Measurements from ENCODE around the gene CRLF2. TPM values are rescaled to one million over a fixed set of nuclear protein-coding genes. Genes with fewer than 3 reads are reported as not detected.

Gene CRLF2
- total RNA-seq, 3 donors from 2014 or later (not counting 1 experiment from before 2014, with no cell fraction given), result 1.3 TPM; not detected in 2

GRCh38 chrX:1207496-1208025 lies 4.9 kb downstream of the CRLF2 start:
- Mint-ChIP-seq H3K9me3 (peaks cover 6% of the 10 kb centered on the region in 2 donors), H3K27ac (peak overlapping the region in 1 of 2 donors; percentile 75), H3K36me3 (no peaks in the 10 kb centered on the region), H3K4me3 (no peak overlapping the region), H3K4me1 (peaks cover 25 to 26% of the 10 kb centered on the region in 2 donors), H3K27me3 (ENCODE audit: low read depth in 2 of 2) (peaks cover 0 to 9% of the 10 kb centered on the region in 2 donors)
- Histone ChIP-seq H3K4me1 (ENCODE audit: control insufficient read depth, insufficient read depth, low read length) (peaks cover 34% of the 10 kb centered on the region), H3K36me3 (ENCODE audit: control insufficient read depth, insufficient read depth, low read length) (no peaks in the 10 kb centered on the region), H3K4me3 (ENCODE audit: low read length) (no peak overlapping the region), H3K27me3 (ENCODE audit: control insufficient read depth, insufficient read depth, low read length) (no peaks in the 10 kb centered on the region), H3K27ac (ENCODE audit: low read length) (no peak overlapping the region), H3K9me3 (ENCODE audit: control insufficient read depth, insufficient read depth, low read length) (no peaks in the 10 kb centered on the region)
- TF ChIP-seq, protein P1, sequence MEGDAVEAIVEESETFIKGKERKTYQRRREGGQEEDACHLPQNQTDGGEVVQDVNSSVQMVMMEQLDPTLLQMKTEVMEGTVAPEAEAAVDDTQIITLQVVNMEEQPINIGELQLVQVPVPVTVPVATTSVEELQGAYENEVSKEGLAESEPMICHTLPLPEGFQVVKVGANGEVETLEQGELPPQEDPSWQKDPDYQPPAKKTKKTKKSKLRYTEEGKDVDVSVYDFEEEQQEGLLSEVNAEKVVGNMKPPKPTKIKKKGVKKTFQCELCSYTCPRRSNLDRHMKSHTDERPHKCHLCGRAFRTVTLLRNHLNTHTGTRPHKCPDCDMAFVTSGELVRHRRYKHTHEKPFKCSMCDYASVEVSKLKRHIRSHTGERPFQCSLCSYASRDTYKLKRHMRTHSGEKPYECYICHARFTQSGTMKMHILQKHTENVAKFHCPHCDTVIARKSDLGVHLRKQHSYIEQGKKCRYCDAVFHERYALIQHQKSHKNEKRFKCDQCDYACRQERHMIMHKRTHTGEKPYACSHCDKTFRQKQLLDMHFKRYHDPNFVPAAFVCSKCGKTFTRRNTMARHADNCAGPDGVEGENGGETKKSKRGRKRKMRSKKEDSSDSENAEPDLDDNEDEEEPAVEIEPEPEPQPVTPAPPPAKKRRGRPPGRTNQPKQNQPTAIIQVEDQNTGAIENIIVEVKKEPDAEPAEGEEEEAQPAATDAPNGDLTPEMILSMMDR (IDR thresholded peaks at IDR 0.05), result no peak
- intact Hi-C loops (cut with micrococcal nuclease), result no loop called here
- DNase-seq, result no peak
- 81% methylated on average over 15 of the region's 15 CpGs for WGBS (ENCODE audit: insufficient coverage)
- ATAC-seq, result no peak

GRCh38 chrX:1205681-1206611 lies 6.5 kb downstream of the CRLF2 start:
- Mint-ChIP-seq H3K9me3 (peaks cover 5% of the 10 kb centered on the region in 2 donors), H3K4me1 (peaks cover 18 to 25% of the 10 kb centered on the region in 2 donors), H3K4me3 (peak overlapping the region; percentile 75), H3K36me3 (no peaks in the 10 kb centered on the region), H3K27ac (no peak overlapping the region), H3K27me3 (ENCODE audit: low read depth in 2 of 2) (peaks cover 0 to 5% of the 10 kb centered on the region in 2 donors)
- DNase-seq, result peak in 1 of 2 donors; percentile 77
- WGBS (ENCODE audit: insufficient coverage), result 5% methylated on average over 33 of the region's 33 CpGs
- peak in 2 of 3 donors; percentile 17 to 33 for ATAC-seq
- TF ChIP-seq, protein P1 (IDR thresholded peaks at IDR 0.05), result no peak
- Histone ChIP-seq H3K27me3 (ENCODE audit: control insufficient read depth, insufficient read depth, low read length) (no peaks in the 10 kb centered on the region), H3K27ac (ENCODE audit: low read length) (no peak overlapping the region), H3K4me3 (ENCODE audit: low read length) (peak overlapping the region; percentile 22), H3K9me3 (ENCODE audit: control insufficient read depth, insufficient read depth, low read length) (no peaks in the 10 kb centered on the region), H3K4me1 (ENCODE audit: control insufficient read depth, insufficient read depth, low read length) (peaks cover 31% of the 10 kb centered on the region), H3K36me3 (ENCODE audit: control insufficient read depth, insufficient read depth, low read length) (no peaks in the 10 kb centered on the region)
- intact Hi-C loops (cut with micrococcal nuclease), result no loop called here

- Histone ChIP-seq H3K36me3 (ENCODE audit: control insufficient read depth, insufficient read depth, low read length) (no peaks in the 10 kb centered on the region), H3K27me3 (ENCODE audit: control insufficient read depth, insufficient read depth, low read length) (no peaks in the 10 kb centered on the region), H3K4me1 (ENCODE audit: control insufficient read depth, insufficient read depth, low read length) (peaks cover 16% of the 10 kb centered on the region), H3K9me3 (ENCODE audit: control insufficient read depth, insufficient read depth, low read length) (no peaks in the 10 kb centered on the region), H3K4me3 (ENCODE audit: low read length) (no peak overlapping the region), H3K27ac (ENCODE audit: low read length) (no peak overlapping the region)
- Mint-ChIP-seq H3K9me3 (no peaks in the 10 kb centered on the region), H3K36me3 (no peaks in the 10 kb centered on the region), H3K4me3 (no peak overlapping the region), H3K27ac (no peak overlapping the region), H3K27me3 (ENCODE audit: low read depth in 2 of 2) (no peaks in the 10 kb centered on the region), H3K4me1 (peaks cover 0 to 15% of the 10 kb centered on the region in 2 donors)
- ATAC-seq (no peak), DNase-seq (no peak)
- intact Hi-C loops (cut with micrococcal nuclease), result no loop called here
- 96% methylated on average over 21 of the region's 21 CpGs for whole genome bisulfite sequencing (ENCODE audit: insufficient coverage)
- TF ChIP-seq, protein P1 (IDR thresholded peaks at IDR 0.05), result no peak
Observed at GRCh38 chrX:1202251-1202650, 10.2 kb downstream of the CRLF2 start.
